ENCODE results near the gene SMC3.
A peak's percentile ranks its signal among the peaks of the same experiment; 100 is the strongest.
"Not testable (repeated sequence)": the region's sequence is repeated elsewhere in the genome, so short reads cannot be mapped to it uniquely, and the experiment has no call there.

Gene SMC3

DNA sequence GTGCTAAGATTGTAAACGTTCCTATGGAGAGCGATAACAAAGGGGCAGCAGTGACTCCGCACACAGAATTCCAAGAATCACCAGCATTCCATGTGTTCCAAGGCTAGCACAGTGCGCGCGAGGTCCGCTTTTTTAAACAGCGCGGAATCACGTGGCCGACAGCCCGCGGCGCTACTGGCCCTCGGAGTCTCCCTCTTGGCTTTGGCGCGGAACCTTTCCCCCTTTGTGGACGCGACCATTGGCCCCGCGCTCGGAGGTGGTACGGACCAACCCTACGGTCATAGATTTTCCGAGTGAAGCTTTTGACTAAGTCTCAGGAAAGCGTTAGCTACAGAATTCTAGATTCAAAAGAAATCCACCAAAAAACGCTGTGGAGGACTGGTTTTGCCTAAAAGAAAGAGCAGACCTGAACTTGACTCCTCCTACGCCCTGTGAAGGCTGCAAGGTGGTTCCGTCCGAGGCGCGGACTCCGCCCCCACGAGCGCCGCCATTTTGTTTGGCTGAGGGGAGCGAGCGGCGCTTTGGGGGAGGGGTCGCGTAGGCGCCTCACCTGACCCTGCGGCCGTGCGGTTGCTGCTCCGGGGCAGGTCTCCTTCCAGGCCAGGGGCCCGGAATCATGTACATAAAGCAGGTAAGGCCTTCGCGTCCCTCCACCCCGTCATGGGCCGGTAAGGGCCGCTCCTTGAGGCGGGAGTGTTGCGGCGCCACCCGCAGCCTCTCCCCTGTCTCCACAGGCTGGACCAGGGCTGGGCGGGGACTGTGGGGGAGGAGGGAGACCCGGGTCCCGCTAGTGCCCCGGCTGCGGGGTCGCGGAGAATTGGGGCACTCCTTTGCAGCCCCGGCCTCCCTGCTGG lies at the start of gene SMC3:
Gene SMC3 (plus strand): TSS at position 495 of the 854 bp plus-strand sequence. CDS start 122 bp downstream, at position 617.
- DNase-seq, result peak; percentile 72

- no peak for DNase-seq
Measured at GRCh38 chr10:110522365-110522988, 45.0 kb upstream of the SMC3 start.

DNA sequence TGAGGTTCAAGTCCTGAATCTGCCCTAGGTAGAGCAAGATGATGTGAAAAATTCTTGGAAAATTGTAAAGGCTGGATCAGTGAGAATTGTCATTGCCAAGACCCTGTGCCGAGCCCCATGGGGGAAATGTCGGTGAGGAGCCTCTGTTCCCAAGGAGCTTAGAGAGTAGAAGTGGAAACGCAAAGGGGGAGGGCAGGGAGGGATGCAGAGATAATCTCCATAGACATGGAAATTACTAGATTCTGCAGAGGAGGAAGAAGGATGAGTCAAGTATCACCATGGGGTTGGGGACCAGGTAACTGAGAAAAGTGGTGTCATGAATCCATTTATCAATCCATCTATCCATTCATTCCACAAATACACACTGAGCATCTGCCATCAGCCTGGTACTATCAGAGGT lies 43.8 kb upstream of the SMC3 start:
- DNase-seq, result no peak

- DNase-seq, result no peak
Measured at GRCh38 chr10:110524179-110524858, 43.2 kb upstream of the SMC3 start.

DNA sequence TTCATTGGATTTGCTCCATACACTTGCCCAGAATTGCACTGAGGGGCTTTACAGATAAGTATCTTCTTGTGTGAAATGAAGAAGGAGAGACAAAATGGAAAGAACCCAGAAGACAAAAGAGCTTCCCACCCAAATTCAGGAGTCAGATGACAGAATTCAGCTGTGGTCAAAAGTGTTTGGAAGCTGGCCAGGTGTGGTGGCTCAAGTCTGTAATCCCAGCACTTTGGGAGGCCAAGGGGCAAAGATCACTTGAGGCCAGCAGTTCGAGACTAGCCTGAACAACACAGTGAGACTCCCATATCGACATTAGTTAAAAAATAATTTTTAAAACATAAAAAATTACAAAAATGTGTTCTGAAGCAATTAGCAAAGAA lies 42.6 kb upstream of the SMC3 start:
- no peak for DNase-seq

GRCh38 chr10:110525349-110526260 lies 41.9 kb upstream of the SMC3 start:
- no peak for DNase-seq

GRCh38 chr10:110527731-110528171 lies 39.7 kb upstream of the SMC3 start:
- no peak for DNase-seq

DNA sequence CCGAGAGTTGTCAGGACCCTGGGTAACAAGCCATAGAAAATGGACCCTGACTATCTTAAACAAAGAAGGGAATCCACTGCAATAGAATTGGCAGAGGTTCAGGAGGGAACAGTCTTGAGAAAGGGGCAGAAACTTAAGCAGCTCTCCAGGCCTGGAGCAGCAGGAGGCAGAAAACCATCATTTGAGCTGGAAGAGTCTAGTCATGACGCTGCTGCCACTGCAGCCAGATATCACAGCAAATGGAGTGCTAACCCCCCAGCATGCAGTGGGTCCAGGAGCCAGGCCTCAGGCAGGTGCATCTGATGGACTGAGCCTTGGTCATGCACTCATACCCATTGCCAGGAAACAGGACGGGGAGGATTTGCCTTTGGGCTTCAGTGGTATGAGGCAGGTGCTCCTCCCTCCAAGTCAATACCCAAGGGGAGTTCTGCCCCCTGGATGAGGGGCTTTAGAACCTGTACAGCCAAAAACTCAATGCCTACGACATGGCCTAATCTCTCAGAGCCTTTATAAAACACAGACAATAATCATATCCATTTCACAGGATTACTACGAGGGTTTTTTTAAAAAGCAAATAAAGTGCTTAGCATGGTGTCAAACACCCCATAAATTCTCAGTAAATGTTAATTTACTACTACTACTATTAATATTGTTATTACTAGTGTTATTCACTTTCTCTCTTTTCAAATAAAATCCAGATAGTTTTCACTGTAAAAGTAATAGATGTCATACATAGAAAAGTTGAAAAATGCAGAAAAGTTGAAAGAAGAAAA lies 39.1 kb upstream of the SMC3 start:
- no peak for DNase-seq

- not testable (repeated sequence) for DNase-seq
Measured at GRCh38 chr10:110528997-110529524, 38.4 kb upstream of the SMC3 start.

DNA sequence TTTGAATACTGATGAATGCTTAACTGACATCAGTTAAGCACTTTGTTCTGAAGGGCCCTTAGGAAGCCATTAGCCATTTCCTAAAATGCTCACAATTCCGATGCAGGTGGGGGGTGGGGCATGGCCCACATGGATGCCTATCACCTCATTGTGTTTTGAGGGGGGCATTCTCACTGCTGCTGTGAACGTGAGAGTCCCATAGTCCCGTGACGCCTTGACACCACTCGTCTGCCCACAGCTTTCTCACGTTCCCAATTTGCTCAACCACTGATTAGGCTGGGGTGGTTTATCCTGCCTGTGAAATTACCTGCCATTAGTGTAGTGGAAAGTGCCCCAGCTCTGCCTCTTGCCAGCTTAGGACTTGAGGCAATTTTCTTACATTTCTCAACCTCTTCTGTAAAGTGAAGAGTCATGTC lies 37.9 kb upstream of the SMC3 start:
- DNase-seq, result no peak

DNA sequence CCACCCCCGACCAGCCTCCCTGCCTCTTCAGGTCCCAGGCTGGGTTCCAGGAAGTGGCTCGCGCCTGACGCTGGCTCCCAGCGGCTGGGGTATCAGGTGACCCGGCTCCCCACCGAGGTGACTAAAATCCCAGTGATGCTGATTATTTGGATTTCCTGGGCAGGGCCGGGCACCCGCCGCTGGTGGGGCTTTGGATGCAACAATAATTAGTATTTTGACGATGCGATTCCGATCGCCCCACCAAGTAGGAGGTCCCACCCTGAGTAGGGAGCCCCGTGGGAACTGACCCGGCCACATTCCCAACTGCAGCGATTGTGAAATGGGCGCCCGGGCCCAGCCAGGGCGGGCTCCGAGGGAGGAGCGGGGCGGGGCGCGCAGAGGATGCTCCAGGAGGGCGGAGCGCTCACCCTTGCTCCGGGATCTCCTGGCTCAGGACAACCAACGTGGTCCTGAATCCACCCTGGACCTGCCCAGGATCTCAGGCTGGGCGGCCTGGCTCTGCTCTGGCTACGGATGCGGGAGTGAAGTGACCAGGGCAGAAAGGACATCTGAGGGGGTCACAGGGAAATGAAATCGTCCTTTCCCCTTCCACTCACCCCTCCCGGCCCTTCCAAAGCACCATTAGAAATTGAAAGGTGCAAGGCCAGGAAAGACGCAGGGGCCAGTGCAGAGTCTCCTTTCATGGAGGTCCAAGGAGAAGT lies 37.2 kb upstream of the SMC3 start:
- peak; percentile 4 for DNase-seq

DNA sequence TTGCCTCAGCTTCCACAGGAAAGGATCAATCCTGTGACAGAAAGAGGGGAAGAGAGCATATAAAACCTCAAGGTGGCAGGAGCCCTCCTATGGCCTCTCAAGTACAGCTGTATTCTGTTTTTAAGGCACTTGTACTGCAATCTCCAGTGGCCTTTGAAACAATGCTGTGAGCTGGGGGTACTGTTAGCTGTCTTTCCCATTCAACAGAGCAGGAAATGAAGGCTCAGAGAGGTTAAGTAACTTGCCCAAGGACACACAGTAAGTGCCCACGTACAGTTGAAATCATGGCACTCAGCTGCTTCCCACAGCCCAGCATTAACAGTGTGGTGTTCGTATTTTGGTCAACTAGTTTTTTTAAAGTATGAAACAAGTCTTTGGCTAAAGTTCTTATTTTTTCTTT lies 35.8 kb upstream of the SMC3 start:
- no peak for DNase-seq

DNA sequence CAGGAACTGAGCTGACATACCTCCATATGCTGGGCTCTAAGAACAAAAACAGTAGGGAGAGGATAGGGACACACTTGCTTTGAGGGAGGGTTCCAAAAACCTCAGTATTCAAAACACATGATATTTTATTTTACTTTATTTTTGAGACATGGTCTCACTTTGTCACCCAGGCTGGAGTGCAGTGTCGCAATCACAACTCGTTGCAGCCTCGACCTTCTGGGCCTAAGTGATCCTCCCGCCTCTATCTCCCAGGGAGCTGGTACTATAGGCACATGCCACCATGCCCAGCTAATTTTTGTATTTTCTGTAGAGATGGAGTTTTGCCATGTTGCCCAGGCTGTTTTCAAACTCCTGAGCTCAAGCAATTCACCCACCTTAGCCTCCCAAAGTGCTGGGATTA lies 34.9 kb upstream of the SMC3 start:
- DNase-seq, result not testable (repeated sequence)

- DNase-seq, result no peak
Measured at GRCh38 chr10:110533149-110533548, 34.3 kb upstream of the SMC3 start.

DNA sequence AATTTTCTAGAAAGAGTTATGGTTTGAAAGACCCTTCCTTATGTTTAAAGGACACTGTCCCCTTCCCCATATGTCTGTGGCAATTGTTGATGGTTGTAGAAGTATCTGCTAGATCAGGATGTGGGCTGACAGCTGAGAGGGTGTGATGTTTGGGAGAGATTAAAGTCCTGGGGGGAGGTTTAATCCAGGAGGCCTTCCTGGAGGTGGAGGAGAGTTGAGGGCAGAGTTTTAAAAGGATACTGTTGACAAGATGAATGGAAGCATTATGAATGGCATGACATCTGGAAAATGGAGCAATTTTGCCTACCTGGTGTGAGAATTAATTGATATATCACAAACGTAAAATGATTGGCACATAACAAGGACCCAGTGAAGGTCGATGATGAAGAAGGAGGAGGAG lies 32.9 kb upstream of the SMC3 start:
- DNase-seq, result no peak

GRCh38 chr10:110535958-110536891 lies 31.3 kb upstream of the SMC3 start:
- DNase-seq, result no peak

- DNase-seq, result no peak
Measured at GRCh38 chr10:110539091-110539490, 28.4 kb upstream of the SMC3 start.

DNA sequence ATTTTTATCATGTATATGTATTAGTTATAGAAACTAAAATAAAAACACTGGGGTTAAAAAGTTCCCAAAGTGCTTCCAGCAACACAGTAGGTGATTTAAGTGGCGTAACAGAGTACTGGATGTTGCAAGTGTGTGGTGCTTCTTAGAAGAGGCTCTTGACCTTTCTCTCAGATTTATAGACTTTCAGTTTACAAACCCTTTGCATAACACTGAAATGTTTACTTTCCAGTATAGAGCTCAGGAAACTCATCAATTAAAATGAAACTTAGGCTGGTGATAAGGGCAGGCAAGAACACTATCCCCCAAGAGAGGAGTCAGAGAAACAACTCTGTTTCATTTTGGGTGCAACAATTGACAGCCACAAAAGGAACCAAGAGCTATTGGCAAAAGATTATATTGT lies 27.5 kb upstream of the SMC3 start:
- peak; percentile 19 for DNase-seq

DNA sequence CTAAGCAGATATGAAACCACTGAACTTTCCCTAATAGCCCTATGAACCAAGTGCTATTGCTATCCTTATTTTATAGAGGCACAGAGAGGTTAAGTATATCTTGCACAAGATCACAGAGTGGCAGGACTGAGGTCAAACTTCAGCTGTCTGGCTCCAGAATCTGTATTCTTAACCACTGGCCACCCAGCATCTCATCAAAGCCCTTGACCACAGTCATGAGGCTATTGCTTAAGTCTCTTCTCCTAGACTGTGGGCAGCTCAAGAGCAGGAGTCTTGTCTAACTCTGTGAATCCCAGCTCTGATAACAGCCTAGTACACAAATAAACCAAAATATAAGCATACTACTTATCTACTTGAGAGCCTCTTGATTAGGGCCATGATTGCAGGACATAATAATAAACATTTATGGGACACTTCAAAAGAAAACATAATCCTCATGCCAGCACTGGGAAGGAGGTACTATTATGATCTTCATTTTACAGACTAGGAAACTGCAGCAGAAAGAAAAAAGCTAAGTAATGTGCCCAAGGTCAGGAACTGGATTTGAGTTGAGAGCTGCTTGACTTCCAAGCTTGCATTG lies 22.4 kb upstream of the SMC3 start:
- no peak for DNase-seq

Measured in DMS79 treated with DMSO at 0.1 percent for 48 hours (cell line).